DMS79 (cell line): ENCODE measurements around the gene NAT9.

Source experiments
- DNase-seq: peaks from one replicate; lab custom pipeline; 2025; lab: John Stamatoyannopoulos, UW

NAT9 gene

GRCh38 chr17:74744714-74745547 lies 31.2 kb downstream of the NAT9 start:
- no peak for DNase-seq

GRCh38 chr17:74744349-74744713 lies 31.8 kb downstream of the NAT9 start:
- no peak for DNase-seq

- DNase-seq = no peak
Measured at GRCh38 chr17:74743755-74744154, 32.4 kb downstream of the NAT9 start.

GRCh38 chr17:74742978-74743545 lies 33.1 kb downstream of the NAT9 start:
- DNase-seq = no peak

- DNase-seq = no peak
Measured at GRCh38 chr17:74742153-74742515, 34.0 kb downstream of the NAT9 start.

GRCh38 chr17:74740641-74741387 lies 35.3 kb downstream of the NAT9 start:
- no peak for DNase-seq

GRCh38 chr17:74740173-74740572 lies 36.0 kb downstream of the NAT9 start:
- no peak for DNase-seq

GRCh38 chr17:74739227-74739831 lies 36.8 kb downstream of the NAT9 start:
- no peak for DNase-seq

- no peak for DNase-seq
Measured at GRCh38 chr17:74738051-74738996, 37.8 kb downstream of the NAT9 start.

GRCh38 chr17:74737299-74738050 lies 38.7 kb downstream of the NAT9 start:
- no peak for DNase-seq

- no peak for DNase-seq
Measured at GRCh38 chr17:74736513-74737298, 39.4 kb downstream of the NAT9 start, which contains the start of gene RAB37. RAB37 (plus strand) TSS chr17:74737256; CDS start chr17:74737273, 17 bp downstream.

- no peak for DNase-seq
Measured at GRCh38 chr17:74734256-74734655, 41.9 kb downstream of the NAT9 start.

- DNase-seq = no peak
Measured at GRCh38 chr17:74733365-74734122, 42.6 kb downstream of the NAT9 start.

- no peak for DNase-seq
Measured at GRCh38 chr17:74732042-74732867, 43.9 kb downstream of the NAT9 start.

GRCh38 chr17:74731347-74731605 lies 44.9 kb downstream of the NAT9 start:
- DNase-seq = no peak

GRCh38 chr17:74730491-74731346 lies 45.4 kb downstream of the NAT9 start:
- no peak for DNase-seq

GRCh38 chr17:74729866-74730265 lies 46.3 kb downstream of the NAT9 start:
- no peak for DNase-seq

- no peak for DNase-seq
Measured at GRCh38 chr17:74729368-74729767, 46.8 kb downstream of the NAT9 start.
